Measurements from ENCODE around the gene KLHL35.
A peak's percentile ranks its signal among the peaks of the same experiment; 100 is the strongest.

Gene KLHL35

DNA sequence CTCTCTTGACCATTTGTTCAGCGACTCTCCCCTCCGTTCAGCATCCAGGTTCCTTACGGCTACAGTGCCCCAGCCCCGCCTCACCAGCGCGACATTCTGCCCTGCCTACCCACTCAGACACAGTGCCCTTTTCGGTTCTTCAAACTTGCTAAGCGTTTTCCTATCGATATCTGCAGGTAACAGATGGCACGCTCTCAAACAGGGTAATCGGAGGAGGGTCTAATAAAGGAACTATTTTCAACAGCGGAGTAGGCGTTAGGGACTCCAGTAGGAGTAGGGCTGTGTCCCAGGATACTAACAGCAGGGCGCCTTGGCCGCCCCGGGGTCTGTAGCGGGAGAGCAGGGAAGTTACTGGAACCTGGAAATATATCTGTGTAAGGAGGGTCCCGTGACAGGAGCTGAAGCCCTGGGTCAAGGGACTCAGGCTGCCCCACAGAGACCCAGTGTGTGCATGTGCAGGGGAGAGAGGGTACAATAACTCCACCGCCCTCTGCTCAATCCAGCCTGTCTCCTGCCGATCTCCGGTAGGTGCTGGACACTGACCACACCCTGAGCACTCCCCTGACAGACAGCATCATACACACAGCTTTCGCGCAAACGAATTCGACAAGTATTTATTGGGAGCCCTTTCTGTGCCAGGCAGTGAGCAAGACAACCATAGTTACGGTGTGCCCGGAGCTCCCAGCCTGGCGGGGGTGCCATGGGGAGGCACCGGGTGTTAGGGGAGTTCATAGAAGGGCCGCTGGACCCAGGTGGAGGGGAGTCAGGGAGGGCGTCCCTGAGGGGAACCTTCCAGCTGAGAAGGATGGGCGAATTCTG is 2.1 kb downstream of the KLHL35 start:
- Histone ChIP-seq H3K36me3 (ENCODE audit: control insufficient read depth, insufficient read depth, low read length) (no peaks in the 10 kb centered on the region), H3K79me2 (no peaks in the 10 kb centered on the region), H3K4me1 (no peaks in the 10 kb centered on the region), H3K9ac (no peak overlapping the region), H2AFZ (peak overlapping the region; percentile 58), H3K27me3 (ENCODE audit: control insufficient read depth, insufficient read depth, low read length) (no peaks in the 10 kb centered on the region), H3K27ac (no peak overlapping the region), H3K9me3 (ENCODE audit: control insufficient read depth, low read length) (no peaks in the 10 kb centered on the region), H3K4me2 (ENCODE audit: low read length) (peak overlapping the region; percentile 59), H3K4me3 (ENCODE audit: low read depth, low read length) (peak overlapping the region; percentile 27)
- TF ChIP-seq, protein P1, sequence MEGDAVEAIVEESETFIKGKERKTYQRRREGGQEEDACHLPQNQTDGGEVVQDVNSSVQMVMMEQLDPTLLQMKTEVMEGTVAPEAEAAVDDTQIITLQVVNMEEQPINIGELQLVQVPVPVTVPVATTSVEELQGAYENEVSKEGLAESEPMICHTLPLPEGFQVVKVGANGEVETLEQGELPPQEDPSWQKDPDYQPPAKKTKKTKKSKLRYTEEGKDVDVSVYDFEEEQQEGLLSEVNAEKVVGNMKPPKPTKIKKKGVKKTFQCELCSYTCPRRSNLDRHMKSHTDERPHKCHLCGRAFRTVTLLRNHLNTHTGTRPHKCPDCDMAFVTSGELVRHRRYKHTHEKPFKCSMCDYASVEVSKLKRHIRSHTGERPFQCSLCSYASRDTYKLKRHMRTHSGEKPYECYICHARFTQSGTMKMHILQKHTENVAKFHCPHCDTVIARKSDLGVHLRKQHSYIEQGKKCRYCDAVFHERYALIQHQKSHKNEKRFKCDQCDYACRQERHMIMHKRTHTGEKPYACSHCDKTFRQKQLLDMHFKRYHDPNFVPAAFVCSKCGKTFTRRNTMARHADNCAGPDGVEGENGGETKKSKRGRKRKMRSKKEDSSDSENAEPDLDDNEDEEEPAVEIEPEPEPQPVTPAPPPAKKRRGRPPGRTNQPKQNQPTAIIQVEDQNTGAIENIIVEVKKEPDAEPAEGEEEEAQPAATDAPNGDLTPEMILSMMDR (IDR thresholded peaks at IDR 0.05): no peak

DNA sequence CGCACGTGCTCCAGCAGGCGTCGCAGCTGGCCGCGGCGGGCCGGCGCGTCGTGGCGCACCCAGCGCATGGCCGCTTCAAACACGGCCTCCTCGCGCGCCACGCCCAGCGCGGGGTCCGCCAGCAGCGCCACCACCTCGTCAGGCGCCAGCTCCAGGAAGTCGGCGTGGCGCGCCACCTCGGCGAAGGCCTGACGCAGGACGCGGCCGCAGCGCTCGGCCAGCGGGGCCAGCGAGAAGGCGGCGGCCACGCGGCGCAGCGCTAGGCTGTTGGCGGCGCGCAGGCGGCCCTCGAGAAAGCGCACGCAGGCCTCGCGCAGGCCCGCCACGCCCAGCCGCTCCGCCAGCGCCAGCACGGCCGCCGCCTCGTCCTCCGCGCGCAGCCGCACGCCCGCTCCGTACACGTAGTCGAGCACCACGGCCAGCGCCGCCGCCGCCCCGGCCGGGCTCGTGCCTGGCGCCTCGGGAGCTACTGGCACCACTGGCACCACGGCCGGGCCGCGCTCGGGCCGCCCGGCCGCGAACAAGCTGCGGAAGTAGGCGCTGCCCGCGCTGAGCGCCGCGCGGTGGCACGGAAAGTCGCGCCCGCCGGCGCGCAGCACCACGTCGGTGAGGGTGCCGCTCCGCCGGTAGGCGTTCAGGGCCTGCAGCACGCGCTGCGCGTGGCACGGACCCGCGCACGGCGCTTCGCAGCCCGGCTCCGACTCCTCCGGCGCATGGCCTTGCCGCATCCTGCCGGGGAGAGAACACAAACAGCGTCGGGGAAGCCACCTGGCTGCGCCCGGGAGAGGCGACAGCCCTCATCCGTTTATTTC is 2.9 kb downstream of the KLHL35 start:
- H3K9me3 ChIP-seq (ENCODE audit: control insufficient read depth, low read length): no peaks in the 10 kb centered on the region
- no peak overlapping the region for H3K27ac ChIP-seq
- peak overlapping the region; percentile 59 for H3K4me2 ChIP-seq (ENCODE audit: low read length)
- H3K4me1 ChIP-seq: no peaks in the 10 kb centered on the region
- H3K36me3 ChIP-seq (ENCODE audit: control insufficient read depth, insufficient read depth, low read length): no peaks in the 10 kb centered on the region
- no peaks in the 10 kb centered on the region for H3K27me3 ChIP-seq (ENCODE audit: control insufficient read depth, insufficient read depth, low read length)
- TF ChIP-seq, protein P1 (IDR thresholded peaks at IDR 0.05): no peak
- peak overlapping the region; percentile 27 for H3K4me3 ChIP-seq (ENCODE audit: low read depth, low read length)
- no peak overlapping the region for H3K9ac ChIP-seq
- H2AFZ ChIP-seq: peak overlapping the region; percentile 58
- H3K79me2 ChIP-seq: no peaks in the 10 kb centered on the region

DNA sequence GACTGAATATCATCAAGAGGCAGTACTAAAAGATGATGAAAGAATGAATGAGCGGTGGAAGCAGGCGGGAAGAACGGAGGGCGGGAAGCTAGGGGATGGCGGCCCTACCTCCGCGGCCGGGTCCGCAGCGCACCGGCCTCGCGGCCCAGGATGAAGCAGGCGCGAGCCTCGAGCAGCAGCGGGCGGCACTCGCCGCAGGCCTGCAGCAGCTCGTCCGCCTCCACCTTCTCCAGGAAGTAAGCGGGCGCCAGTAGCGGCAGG is 3.4 kb downstream of the KLHL35 start:
- Histone ChIP-seq H3K4me1 (no peaks in the 10 kb centered on the region), H3K27ac (no peak overlapping the region), H3K4me3 (ENCODE audit: low read depth, low read length) (peak overlapping the region; percentile 11), H3K27me3 (ENCODE audit: control insufficient read depth, insufficient read depth, low read length) (no peaks in the 10 kb centered on the region), H3K9me3 (ENCODE audit: control insufficient read depth, low read length) (no peaks in the 10 kb centered on the region), H2AFZ (no peak overlapping the region), H3K9ac (no peak overlapping the region), H3K36me3 (ENCODE audit: control insufficient read depth, insufficient read depth, low read length) (no peaks in the 10 kb centered on the region), H3K79me2 (no peaks in the 10 kb centered on the region), H3K4me2 (ENCODE audit: low read length) (no peak overlapping the region)
- TF ChIP-seq, protein P1 (IDR thresholded peaks at IDR 0.05): no peak

DNA sequence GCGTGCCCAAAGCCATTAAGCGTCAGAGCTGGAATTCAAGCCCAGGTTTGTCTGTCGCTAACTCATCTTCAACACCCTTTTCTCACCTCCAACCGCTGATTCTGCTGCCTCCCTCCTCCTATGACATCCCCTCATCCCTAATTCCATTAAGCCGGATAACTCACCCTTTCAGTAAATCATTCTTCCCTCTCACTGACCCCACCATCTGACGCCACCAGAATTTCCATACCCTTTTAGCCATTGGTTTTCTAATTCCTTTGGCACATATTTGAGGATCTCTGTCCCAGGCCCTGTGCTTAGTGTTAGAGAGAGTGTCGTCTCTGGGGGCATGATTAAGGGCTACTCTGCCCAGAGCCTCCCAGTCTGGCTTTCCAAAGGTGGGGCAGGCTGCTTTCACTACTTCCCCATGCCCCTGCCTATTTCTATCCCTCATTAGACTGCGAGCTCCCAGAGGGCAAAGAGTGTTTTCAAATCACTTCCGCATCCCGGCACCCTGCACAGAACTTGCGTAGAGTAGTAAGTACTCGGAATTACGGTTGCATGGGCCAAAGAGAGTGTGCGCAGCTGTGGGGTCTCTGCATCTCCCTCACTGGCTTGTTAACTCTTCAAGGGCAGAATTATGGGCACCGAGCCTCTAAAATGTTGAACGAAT is 3.9 kb downstream of the KLHL35 start:
- H2AFZ ChIP-seq: no peak overlapping the region
- H3K4me3 ChIP-seq (ENCODE audit: low read depth, low read length): peak overlapping the region; percentile 11
- no peaks in the 10 kb centered on the region for H3K27me3 ChIP-seq (ENCODE audit: control insufficient read depth, insufficient read depth, low read length)
- no peak overlapping the region for H3K4me2 ChIP-seq (ENCODE audit: low read length)
- no peaks in the 10 kb centered on the region for H3K36me3 ChIP-seq (ENCODE audit: control insufficient read depth, insufficient read depth, low read length)
- no peak overlapping the region for H3K27ac ChIP-seq
- H3K9me3 ChIP-seq (ENCODE audit: control insufficient read depth, low read length): no peaks in the 10 kb centered on the region
- TF ChIP-seq, protein P1 (IDR thresholded peaks at IDR 0.05): no peak
- H3K79me2 ChIP-seq: no peaks in the 10 kb centered on the region
- no peak overlapping the region for H3K9ac ChIP-seq
- no peaks in the 10 kb centered on the region for H3K4me1 ChIP-seq
